HG03280 (cell line): ENCODE measurements around the gene SV2B.

Source experiments
- ATAC-seq: cut with Tn5 transposase; IDR thresholded peaks from one replicate; pipeline ENCODE4 v1.9.1; 2021; ENCODE audit warnings: mild to moderate bottlenecking, moderate library complexity; ENCODE audit not compliant: unreplicated experiment

Gene SV2B

GRCh38 chr15:91135201-91136130 is 35.4 kb downstream of the SV2B start:
- peak; percentile 75 for ATAC-seq

GRCh38 chr15:91136386-91136923 is 36.4 kb downstream of the SV2B start:
- no peak for ATAC-seq

GRCh38 chr15:91140601-91141000 is 40.5 kb downstream of the SV2B start:
- ATAC-seq: no peak

DNA sequence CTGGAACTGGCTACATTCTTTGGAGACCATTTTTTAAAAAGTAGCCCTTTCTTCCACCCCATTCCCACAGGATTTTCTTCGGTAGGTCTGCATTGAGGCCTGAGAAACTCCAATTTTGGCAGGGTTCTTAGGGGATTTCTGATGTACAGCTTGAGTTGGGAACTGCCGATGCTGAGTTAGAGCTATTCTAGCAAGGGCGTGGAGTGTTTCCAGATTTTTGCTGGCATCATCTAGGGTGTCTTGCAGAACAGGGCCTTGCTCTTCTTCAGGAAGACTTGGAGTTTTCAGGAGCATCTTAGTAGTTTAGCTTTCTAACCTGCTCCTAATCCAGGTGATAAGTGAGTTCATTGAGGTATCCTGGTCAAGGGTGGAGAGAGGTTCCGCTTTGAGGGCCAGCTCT is 41.0 kb downstream of the SV2B start:
- no peak for ATAC-seq

DNA sequence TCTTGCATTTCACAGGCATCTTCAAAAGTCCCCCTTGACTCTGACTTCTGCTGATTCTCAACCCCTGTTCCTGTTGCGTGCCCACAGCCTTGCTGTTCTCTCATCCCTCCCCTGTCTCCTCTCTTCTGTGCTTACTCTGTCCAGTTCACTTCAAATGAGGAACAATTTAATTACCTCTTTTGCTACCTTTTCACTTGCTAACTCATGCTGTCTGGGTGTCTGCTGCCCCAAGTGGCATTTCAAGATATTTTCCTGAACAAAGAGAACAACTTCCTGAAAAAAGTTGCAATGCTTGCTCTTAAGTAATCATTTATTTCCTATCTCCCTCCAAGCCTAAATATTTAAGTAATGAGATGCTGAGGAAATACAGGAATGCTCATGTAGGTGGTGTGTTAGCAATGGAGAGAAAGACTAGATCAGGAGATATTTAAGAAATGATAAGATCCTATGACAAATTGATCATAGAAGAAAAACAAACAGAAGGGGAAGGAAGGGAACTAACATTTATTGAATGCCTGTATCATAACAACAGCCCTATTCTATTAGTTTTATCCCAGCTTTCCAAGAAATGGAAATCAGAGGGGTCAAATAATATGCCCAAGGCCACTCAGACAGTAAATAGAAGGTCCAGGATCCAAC is 42.2 kb downstream of the SV2B start:
- ATAC-seq: no peak

- ATAC-seq: no peak
Observed at GRCh38 chr15:91142946-91143345, 42.9 kb downstream of the SV2B start.

GRCh38 chr15:91146728-91147127 is 46.7 kb downstream of the SV2B start:
- ATAC-seq: no peak

GRCh38 chr15:91148243-91148642 is 48.2 kb downstream of the SV2B start:
- ATAC-seq: no peak

- no peak for ATAC-seq
Observed at GRCh38 chr15:91150502-91151160, 50.6 kb downstream of the SV2B start.

DNA sequence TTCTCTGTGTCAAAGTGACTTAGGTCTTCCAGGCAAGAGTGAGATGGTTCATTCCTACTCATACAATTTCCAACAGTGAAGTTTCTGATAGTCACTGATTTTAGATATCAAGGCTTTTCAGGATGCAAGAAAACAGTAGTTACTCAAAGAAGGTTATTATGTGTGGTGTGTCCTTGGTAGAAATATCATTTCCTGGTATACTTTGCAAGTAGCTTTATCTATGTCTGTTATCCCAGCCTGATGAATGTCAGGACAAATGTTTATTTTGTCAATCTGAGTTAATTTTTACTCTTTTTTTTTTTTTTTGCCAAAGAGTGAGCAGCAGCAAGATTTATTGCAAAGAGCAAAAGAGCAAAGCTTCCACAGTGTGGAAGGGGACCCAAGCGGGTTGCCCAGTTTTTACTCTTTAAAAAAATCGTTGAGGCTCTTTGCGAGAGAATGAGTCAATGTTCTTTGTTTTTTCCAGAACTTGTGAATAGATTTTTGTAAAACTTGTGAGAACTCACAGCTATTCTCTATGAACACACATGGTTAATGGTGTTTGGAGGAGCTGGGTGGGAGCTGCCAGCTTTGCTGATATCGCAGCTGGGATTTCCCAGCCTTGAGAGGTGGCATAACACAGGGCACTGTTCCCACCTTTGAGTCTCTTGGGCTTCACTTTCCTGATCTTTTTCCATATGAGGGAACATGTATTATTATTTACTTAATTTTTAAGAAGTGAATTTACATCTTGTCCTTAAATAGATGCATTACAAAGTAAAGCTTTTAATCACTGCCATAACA is 51.9 kb downstream of the SV2B start:
- no peak for ATAC-seq

- no peak for ATAC-seq
Observed at GRCh38 chr15:91152896-91153581, 53.0 kb downstream of the SV2B start.

- no peak for ATAC-seq
Observed at GRCh38 chr15:91153954-91154353, 53.9 kb downstream of the SV2B start.

GRCh38 chr15:91156175-91156726 is 56.2 kb downstream of the SV2B start:
- no peak for ATAC-seq

- ATAC-seq: no peak
Observed at GRCh38 chr15:91158415-91159394, 58.6 kb downstream of the SV2B start.

DNA sequence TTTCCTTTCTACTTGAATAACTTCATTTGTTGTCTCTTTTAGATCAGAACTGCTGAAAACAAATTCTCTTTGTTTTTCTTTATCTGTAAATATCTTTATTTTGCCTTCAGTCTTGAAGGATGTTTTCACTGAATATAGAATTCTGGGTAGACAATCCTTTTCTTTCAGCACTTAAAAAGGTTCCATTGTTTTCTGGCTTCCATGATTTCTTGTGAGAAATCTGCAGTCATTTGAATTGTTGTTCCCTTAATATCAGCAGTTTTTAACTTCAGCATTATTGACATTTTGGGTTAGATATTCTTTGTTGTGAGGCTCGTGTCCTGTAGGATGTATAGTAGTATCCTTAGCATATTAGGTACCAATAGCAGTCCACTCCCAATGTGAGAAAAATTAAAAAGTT is 65.8 kb downstream of the SV2B start:
- ATAC-seq: no peak

DNA sequence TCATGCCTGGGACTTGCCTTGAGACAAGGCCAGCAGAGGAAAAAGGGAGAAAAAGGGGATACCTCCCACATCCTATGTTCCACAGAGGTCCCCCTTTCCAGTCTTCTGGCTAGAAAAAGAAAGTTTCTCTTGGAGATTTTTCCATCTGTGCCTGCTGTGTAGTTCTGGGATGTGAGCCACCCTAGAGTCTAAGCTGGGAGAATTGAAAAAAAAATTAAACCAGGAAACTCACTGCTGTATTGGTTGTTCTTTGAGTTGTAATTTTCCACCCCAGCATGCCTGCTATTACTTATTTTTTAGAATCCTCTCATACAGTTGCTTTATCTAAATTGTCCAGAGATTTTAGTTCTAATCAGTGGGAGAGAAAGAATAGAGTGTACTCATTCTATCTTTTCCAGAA is 68.4 kb downstream of the SV2B start:
- ATAC-seq: no peak

DNA sequence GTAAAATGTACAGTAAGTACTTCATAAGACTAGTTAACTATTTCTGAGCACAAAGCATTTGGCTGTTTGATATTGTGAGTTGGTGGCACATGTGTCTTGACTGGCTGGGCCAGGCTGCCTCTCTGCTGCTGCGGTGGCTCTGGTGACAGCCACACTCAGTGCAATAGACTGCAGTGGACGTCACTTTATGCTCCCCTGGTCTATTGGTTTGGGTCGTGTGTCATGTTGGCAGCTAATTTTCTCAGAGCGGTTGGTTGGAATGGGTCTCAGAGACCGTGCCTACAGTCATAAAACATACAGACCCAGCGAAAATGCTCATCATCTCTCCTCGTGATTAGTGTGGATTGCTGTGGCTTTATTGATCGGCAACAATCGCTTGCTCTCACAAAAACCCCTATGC is 71.3 kb downstream of the SV2B start:
- no peak for ATAC-seq

GRCh38 chr15:91182101-91182500 is 82.0 kb downstream of the SV2B start:
- no peak for ATAC-seq

DNA sequence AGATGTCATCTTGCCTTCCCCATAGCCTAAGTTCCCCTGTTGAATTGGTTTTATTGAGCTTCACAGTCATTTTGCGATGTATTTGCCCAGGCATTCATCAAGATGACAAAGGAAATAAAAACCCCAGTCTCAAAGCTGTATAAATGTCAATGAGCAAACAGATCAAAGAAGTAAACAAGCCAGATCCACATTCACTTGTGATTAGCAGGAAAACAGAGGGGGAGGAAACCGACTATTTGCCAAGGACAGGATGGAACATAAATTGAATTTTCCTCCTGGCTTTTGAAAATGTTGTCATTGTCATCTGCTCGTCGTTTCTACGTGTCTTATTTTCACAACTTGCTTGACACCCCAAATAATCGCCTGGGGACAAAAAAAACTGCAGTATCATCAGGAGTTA is 83.5 kb downstream of the SV2B start:
- ATAC-seq: no peak
